GM21528 (cell line): ENCODE data around the gene DPEP1.

Experiments
- ATAC-seq: cut with Tn5 transposase; IDR thresholded peaks from one replicate; pipeline ENCODE4 v1.9.1; 2021; ENCODE audit warnings: mild to moderate bottlenecking, moderate library complexity; ENCODE audit not compliant: unreplicated experiment, low FRiP score

The DPEP1 gene

GRCh38 chr16:89596061-89596689 lies 17.3 kb upstream of the DPEP1 start:
- no peak for ATAC-seq

- ATAC-seq = no peak
Observed at GRCh38 chr16:89596957-89597649, 16.3 kb upstream of the DPEP1 start.

- ATAC-seq = no peak
Observed at GRCh38 chr16:89598199-89598598, 15.2 kb upstream of the DPEP1 start.

GRCh38 chr16:89599451-89599858 lies 14.0 kb upstream of the DPEP1 start:
- ATAC-seq = no peak

GRCh38 chr16:89599902-89600301 lies 13.5 kb upstream of the DPEP1 start:
- no peak for ATAC-seq

GRCh38 chr16:89600427-89600826 lies 13.0 kb upstream of the DPEP1 start:
- ATAC-seq = no peak

- no peak for ATAC-seq
Observed at GRCh38 chr16:89600956-89601355, 12.5 kb upstream of the DPEP1 start.

GRCh38 chr16:89601906-89602272 lies 11.6 kb upstream of the DPEP1 start:
- ATAC-seq = no peak

- ATAC-seq = no peak
Observed at GRCh38 chr16:89602273-89602951, 11.0 kb upstream of the DPEP1 start.

GRCh38 chr16:89602952-89603590 lies 10.4 kb upstream of the DPEP1 start:
- no peak for ATAC-seq

- no peak for ATAC-seq
Observed at GRCh38 chr16:89604764-89605163, 8.7 kb upstream of the DPEP1 start.

- no peak for ATAC-seq
Observed at GRCh38 chr16:89605186-89605970, 8.1 kb upstream of the DPEP1 start.

- ATAC-seq = no peak
Observed at GRCh38 chr16:89606006-89606405, 7.4 kb upstream of the DPEP1 start.

- ATAC-seq = no peak
Observed at GRCh38 chr16:89607453-89607852, 6.0 kb upstream of the DPEP1 start.

- ATAC-seq = no peak
Observed at GRCh38 chr16:89607937-89608740, 5.3 kb upstream of the DPEP1 start.

- no peak for ATAC-seq
Observed at GRCh38 chr16:89610108-89610453, 3.4 kb upstream of the DPEP1 start.

- ATAC-seq = no peak
Observed at GRCh38 chr16:89612415-89613166, 851 bp upstream of the DPEP1 start.

- no peak for ATAC-seq
Observed at GRCh38 chr16:89613954-89614459, 565 bp downstream of the DPEP1 start.

- ATAC-seq = no peak
Observed at GRCh38 chr16:89615176-89615575, 1.7 kb downstream of the DPEP1 start.
